Left cardiac atrium (tissue), 4 donors: ENCODE measurements around the gene HECA. TPM values are rescaled to one million over a fixed set of nuclear protein-coding genes. Genes with fewer than 3 reads are reported as not detected.
A peak's percentile ranks its signal among the peaks of the same experiment; 100 is the strongest.
"Not testable (repeated sequence)": the region's sequence is repeated elsewhere in the genome, so short reads cannot be mapped to it uniquely, and the experiment has no call there.

ENCODE experiments used
- ATAC-seq, 2 donors: fragments of 200-7000 bp; cut with Tn5 transposase; one replicate each; pipeline ENCODE4 v1.9.1; 2020; ENCODE audit warnings: mild to moderate bottlenecking in 2 of 2, moderate library complexity in 2 of 2
- DNase-seq: peaks from one replicate; pipeline ENCODE4 v3.0.0-alpha.2; 2020
- intact Hi-C, 2 donors: fragments of 100-400 bp; cut with DNase I; formaldehyde crosslinking; loops; one replicate each; pipeline versions ENCODE4 v1.14.1 to v1.15.1; 2022 to 2023
- total RNA-seq, 2 donors: library from RNA; stranded (reverse); fragmentation: NEBNext Ultra II Directional; extraction: Animal tissue kit (Norgen Biotek cat#: 25700); gene quantifications; one replicate each; pipeline ENCODE4 v1.2.1, GENCODE V29; 2021
- donor health status: DM: no; HTN: yes; CAD: no.
- donor health status: DM: no; HTN: yes; CAD: no; lungs with severe emphysema.
- donor health status: DM: yes; HTN: yes; CAD: no.
- donor health status: Dilated cardiomyopathy.

The HECA gene
- total RNA-seq, 2 donors from 2014 or later, result 33.2 to 36.9 TPM

DNA sequence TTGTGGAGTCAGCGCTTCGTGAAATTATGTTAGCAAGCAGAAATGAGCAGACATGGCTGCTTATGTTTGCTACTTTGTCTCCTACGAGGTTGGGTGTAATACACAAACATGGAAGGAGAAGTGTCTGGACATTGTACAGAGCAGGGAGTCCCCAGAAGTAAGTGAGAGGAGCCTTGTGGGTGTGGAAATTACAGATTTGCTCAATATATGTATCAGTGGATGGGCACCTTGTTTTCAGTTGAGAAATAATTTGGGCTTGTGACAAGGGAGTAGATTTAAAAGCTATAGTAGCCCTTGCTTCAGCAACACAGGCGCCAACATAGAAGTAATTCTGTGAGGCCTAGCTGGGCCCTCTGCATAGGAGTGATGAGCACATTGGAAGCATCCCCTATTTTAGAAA lies 49.2 kb downstream of the HECA start:
- DNase-seq (no peak), ATAC-seq (no peak)
- intact Hi-C loops, result no loop called here

DNA sequence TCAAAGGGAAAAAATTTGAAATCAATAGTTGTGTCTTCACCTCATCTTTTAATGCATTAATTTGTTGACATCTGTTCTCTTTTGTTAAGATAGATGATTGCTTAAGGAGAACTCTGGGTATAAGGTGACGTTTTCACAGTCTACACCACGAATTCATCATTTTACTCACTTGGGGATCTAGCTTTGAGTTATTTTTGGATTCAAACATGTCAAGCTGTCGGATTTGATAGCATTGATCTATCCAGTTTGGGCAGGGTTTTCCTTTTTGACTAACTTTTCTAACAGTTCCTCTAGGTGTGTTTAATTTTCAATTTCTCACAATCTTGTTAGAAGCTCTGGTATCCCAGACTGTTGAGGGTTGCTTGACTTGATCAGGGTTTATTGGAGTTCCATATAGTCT lies 49.6 kb downstream of the HECA start:
- ATAC-seq (no peak), DNase-seq (no peak)
- intact Hi-C loops, result no loop called here

DNA sequence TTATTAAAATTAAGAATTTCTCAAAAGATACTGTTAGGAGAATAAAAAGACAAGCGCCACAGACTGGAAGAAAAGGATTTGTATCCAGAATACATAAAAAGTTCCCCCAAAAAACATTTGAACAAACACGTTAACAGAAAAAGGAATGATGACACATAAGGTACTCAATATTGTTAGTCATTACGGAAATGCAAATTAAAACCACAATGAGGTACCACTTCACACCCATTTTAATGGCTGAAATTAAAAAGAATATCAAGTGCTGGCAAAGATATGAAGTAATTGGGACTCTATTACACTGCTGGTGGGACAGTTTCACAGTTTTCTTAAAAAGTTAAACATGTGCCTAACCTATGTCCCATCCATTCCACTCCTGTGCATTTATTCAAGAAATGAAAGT lies 51.4 kb downstream of the HECA start:
- DNase-seq, result no peak
- intact Hi-C loops, result no loop called here
- ATAC-seq, result no peak

DNA sequence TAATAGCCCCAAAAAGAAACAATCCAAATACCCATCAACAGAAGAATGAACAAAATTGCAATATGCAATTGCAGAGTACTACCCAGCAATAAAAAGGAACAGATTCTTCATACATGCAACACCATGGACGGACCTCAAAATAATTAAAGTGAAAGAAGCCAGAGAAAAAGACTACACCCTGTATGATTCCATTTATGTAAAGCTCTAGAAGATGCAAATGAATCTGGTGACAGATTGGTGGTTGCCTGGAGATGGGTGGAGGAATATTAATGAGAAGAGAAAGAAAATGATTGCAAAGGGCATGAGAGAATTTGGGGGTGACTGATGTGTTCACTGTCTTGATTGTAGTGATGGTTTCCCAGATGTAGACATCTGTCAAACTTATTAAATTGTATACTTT lies 51.8 kb downstream of the HECA start:
- intact Hi-C loops, result no loop called here
- DNase-seq, result no peak
- ATAC-seq, result no peak

DNA sequence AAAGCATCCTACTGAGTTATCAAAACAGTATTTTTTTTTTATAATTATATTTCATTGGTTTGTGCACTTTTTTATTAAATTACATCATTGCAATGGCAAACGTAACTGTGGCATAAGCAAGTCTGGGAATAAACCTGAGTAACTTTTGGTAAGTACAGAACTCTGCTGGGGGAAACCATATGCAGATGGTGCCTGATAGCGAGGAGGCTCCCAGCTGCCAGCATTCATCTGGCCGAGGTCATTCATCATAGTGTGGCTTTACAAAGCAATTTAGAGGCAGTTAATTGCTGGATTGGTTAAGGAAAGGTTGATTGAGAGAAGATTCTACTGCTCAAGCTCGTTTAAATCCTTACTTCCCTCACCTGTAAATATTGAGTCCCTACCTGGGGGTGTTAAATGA lies 52.6 kb downstream of the HECA start:
- DNase-seq, result no peak
- intact Hi-C loops, result no loop called here
- ATAC-seq, result peak in 1 of 2 donors; percentile 38

DNA sequence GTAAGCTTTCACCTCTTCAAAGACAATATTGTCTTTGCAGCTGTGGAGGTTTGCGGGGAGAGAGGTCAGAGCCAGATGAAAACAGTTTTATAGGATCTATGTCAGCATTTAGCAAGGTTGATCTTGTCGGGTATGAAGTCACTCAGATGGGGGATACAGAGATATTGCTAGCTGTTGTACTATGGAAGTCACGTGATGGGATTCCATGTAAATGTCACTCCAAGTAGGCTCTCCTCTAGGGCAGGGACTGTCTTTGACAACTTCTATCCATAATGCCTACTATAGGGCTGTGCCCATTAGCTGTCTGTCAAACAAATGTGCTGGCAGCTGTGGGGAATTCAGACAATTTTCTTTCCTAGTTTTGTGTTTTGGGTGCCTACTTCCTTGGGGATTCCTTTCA lies 54.8 kb downstream of the HECA start:
- ATAC-seq, result no peak
- intact Hi-C loops, result no loop called here
- DNase-seq, result no peak

DNA sequence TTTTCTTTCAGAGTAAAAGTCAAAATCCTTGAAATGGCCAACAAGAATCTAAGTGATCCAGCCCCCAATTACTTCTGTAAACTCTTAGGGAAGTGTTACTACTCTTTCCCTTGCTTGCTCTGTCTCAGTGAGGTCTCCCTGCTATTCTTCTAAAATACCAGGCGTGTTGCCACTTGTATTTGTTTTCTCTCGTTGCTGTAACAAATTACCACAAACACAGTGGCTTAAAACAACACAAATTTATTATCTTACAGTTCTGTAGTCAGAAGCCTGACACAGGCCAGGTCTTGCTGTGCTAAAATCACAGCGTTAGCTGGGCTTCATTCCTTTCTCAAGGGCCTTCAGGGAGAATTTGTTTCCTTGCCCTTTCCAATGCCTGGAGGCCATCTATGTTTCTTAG lies 59.9 kb downstream of the HECA start:
- DNase-seq (no peak), ATAC-seq (no peak)
- intact Hi-C loops, result no loop called here

DNA sequence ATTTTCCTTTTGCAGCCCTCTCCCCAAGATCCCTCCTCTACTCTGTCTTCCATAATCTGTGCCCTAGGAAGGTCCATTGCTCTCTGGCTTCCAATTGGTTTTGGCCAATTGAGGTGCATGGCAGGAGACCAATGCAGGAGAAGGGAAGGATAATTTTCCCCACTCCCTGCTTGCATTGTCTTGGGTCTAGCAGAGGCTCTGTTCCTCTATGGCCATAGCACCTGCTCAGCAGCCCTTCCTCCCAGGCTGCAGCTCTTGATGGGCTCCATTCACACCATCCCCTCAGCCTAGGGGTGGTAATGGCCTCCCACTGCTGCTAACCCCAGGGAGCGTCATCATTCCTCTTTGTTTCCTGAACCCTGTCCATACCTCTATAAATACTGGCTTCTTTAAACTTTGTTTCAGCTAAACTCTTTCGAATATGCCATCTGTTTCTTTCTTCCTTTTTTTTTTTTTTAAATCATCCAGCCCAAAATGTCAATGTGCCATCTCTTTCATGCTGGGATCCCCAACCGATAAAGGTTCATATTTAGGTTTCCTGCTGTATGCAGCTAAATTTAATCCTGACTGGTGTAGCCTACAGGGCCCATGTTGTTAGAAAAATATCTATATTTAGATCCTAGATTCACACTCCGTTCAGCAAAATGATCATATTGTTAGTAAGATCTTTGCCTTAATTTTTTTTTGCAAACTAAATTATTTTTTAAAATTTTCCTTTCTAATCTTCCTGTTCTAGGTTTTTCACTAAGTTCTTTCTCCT lies 63.8 kb downstream of the HECA start:
- no peak for DNase-seq
- intact Hi-C loops, result no loop called here
- ATAC-seq, result no peak

DNA sequence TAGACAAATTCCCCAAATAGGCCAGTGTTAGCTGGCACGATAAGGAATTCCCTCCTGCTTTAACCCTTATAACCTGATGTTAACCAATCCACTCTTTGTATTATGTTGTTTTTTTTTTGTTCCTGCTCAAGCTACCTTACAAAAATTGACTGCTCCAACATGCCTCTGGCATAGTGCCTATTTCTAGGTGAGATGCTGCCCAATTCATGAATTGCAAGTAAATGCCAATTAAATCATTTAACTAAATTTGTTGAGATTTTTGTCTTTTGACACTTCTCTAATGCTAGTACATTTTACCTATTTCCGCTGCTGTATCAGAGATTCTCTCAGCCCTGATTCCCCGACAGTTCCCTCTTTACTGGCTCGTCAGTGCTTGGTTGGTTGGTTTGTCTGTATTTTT lies 66.5 kb downstream of the HECA start:
- DNase-seq (no peak), ATAC-seq (no peak)
- intact Hi-C loops, result no loop called here

DNA sequence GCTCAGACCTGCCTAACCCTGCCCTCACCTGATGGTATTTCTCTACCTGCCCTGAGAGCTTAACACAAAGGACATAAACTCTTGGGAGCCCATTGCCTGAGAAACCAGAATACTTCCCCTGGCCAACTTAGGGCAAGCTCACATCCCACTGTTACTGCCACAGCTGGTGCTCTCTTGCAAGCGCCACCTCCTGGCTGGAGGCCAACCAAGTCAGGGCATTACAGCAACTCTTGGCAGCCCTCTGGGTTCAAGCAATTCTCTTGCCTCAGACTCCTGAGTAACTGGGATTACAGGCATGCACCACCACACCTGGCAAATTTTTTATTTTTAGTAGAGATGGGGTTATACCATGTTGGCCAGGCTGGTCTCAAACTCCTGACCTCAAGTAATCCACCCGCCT lies 70.1 kb downstream of the HECA start:
- intact Hi-C loops, result no loop called here
- DNase-seq (no peak), ATAC-seq (no peak)

DNA sequence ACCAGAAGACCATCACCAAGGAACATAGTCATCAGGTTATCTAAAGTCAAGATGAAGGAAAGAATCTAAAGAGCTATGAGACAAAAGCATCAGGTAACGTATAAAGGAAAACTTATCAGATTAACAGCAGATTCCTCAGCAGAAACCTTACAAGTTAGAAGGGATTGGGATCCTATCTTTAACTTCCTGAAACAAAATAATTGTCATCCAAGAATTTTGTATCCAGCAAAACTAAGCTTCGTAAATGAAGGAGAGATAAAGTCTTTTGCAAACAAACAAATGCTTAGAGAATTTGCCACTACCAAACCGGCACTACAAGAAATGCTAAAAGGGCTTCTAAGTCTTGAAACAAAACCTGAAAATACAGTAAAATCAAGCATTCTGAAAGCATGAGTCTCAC lies 71.0 kb downstream of the HECA start:
- intact Hi-C loops, result no loop called here
- ATAC-seq, result no peak
- DNase-seq, result no peak

DNA sequence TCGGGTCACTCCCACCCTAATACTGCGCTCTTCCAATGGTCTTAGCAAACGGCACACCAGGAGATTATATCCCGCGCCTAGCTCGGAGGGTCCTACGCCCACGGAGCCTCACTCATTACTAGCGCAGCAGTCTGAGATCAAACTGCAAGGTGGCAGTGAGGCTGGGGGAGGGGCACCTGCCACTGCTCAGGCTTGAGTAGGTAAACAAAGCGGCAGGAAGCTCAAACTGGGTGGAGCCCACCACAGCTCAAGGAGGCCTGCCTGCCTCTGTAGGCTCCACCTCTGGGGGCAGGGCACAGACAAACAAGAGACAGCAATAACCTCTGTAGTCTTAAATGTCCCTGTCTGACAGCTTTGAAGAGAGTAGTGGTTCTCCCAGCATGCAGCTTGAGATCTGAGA lies 75.9 kb downstream of the HECA start:
- ATAC-seq, DNase-seq, intact Hi-C loops: not testable (repeated sequence)

DNA sequence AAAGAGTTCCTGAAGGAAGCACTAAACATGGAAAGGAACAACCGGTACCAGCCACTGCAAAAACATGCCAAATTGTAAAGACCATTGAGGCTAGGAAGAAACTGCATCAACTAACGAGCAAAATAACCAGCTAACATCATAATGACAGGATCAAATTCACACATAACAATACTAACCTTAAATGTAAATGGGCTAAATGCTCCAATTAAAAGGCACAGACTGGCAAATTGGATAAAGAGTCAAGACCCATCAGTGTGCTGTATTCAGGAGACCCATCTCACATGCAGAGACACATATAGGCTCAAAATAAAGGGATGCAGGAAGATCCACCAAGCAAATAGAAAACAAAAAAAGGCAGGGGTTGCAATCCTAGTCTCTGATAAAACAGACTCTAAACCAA lies 77.6 kb downstream of the HECA start:
- intact Hi-C loops, DNase-seq, ATAC-seq: not testable (repeated sequence)

DNA sequence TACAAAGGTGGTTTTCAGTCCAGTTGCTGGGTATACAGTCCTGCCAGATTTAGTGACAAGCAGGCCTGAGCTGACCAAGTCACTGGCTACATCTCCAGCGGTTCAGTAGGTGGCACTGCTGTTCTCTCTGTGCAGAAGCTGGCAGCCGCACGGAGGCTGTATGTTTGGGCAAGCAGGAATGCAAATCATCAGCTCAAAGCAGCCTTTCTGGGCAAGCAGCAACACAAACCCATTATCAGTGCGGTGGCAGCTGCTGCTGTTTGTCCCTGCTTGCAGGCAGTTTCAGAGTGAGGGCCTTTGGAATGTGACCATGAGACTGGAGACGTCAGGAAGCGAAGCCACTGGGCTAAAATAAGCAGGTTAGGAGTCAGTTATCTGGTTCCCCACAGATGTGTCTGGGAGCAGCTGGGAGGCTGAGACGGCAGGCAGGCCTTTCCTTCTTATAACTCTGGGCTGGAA lies 84.4 kb downstream of the HECA start:
- DNase-seq, result peak; percentile 88
- ATAC-seq, result peak; percentile 98 to 99
- intact Hi-C loops, result loop anchor here (1.0 to 2.0 kb wide), 2 partner anchors 144 to 145 kb away; no protein-coding TSS in a partner anchor

DNA sequence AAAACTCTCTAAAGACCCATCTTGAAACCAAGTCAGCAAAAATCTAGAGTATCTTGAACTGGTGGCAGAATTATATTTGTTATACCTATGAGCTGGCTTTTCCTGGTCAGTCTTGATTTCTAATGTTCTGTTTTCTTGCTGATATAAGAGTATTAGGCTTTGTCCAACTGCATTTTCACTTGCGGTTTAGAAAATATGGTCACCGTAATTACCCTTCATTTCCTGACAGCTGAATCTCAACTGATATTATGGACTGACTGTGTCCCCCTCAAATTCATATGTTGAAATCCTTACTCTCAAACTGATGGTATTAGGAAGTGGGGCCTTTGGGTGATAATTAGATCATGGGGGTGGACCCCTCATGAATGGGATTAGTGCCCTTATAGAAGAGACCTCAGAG lies 84.9 kb downstream of the HECA start:
- ATAC-seq (no peak), DNase-seq (no peak)
- intact Hi-C loops, result loop anchor here (1.0 to 2.0 kb wide), 2 partner anchors 143 to 145 kb away; no protein-coding TSS in a partner anchor

DNA sequence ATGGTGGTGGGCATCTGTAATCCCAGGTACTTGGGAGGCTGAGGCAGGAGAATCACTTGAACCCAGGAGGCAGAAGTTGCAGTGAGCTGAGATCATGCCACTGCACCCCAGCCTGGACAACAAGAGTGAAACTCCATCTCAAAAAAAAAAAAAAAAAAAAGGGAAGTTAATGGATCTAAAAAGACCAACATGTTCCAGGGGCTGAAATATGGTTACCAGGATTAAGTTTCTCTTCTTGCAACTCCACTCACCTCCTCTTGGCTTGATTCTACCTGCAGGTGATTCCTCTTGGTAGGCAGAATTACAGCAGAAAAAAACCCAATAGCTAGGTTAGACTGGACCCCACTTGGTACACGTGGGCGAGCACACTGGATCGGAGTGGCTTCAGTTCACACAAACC lies 93.5 kb downstream of the HECA start:
- DNase-seq, ATAC-seq, intact Hi-C loops: not testable (repeated sequence)

Other genes starting within 250 kb of the HECA start
- 10 to 100 TPM; 29.0 to 36.3 TPM for gene REPS1, start 146.8 kb upstream of the HECA start, total RNA-seq
- 10 to 100 TPM in 1 of 2 donors, 1 to 10 TPM in 1; 9.9 to 11.6 TPM for gene ABRACL, start 106.3 kb upstream of the HECA start, total RNA-seq
- 10 to 100 TPM; 52.4 to 60.4 TPM for gene TXLNB, start 156.9 kb downstream of the HECA start, total RNA-seq
- 100 to 1,000 TPM in 1 of 2 donors, 10 to 100 TPM in 1; 51.3 to 121 TPM for gene CITED2, start 239.6 kb downstream of the HECA start, total RNA-seq